ENCODE data around the gene MORN1. TPM values are rescaled to one million over a fixed set of nuclear protein-coding genes. Genes with fewer than 3 reads are reported as not detected.

MORN1 gene
- polyA plus RNA-seq, 1 of the 3 experiments (the other 2 are of a cell fraction), result 16.3 TPM

- H3K4me2 ChIP-seq, result no peak overlapping the region
- no peak overlapping the region for H2AFZ ChIP-seq (ENCODE audit: low read depth)
- ChIA-PET CTCF (interaction anchor here (1.0 to 2.8 kb wide), 5 partner anchors 11 to 82 kb away, joined by 3 to 11 read pairs (median 3); no protein-coding TSS in a partner anchor), POLR2A (interaction anchor here (1.0 to 1.1 kb wide), 2 partner anchors 11 to 30 kb away, joined by 3 read pairs; no protein-coding TSS in a partner anchor)
- H4K20me1 ChIP-seq (ENCODE audit: insufficient read depth), result peaks cover 89% of the 10 kb centered on the region
- 96% methylated on average over 8 of the region's 24 CpGs for whole genome bisulfite sequencing (ENCODE audit: low lambda C conversion rate)
- no peaks in the 10 kb centered on the region for H3K9me3 ChIP-seq
- peaks cover 84% of the 10 kb centered on the region for H3K79me2 ChIP-seq (ENCODE audit: insufficient read depth)
- peak; percentile 65 for TF ChIP-seq MXI1 (IDR thresholded peaks at IDR 0.05; ENCODE audit: low read depth, low read length)
- no peak for TF ChIP-seq TAF1 (IDR thresholded peaks at IDR 0.05; ENCODE audit: borderline replicate concordance, low read depth, low read length)
- peaks cover 0 to 10% of the 10 kb centered on the region in 2 experiments for H3K36me3 ChIP-seq (replicated peaks in 1 of 2; ENCODE audit: control insufficient read depth in 1 of 2, insufficient read depth in 2 of 2, low read length in 1 of 2)
- no peaks in the 10 kb centered on the region for H3K27me3 ChIP-seq (ENCODE audit: insufficient read depth)
- H3K4me1 ChIP-seq (ENCODE audit: control insufficient read depth in 1 of 2, insufficient read depth in 2 of 2, low read depth in 1 of 2, low read length in 1 of 2), result peaks cover 0 to 54% of the 10 kb centered on the region in 2 experiments; a peak in 1 of 4 replicates
- no peaks in the 10 kb centered on the region for H3F3A ChIP-seq (replicated peaks; ENCODE audit: insufficient read depth)
- H3K9me2 ChIP-seq, result no peaks in the 10 kb centered on the region
- H3K4me3 ChIP-seq (ENCODE audit: low read depth in 2 of 2, low read length in 1 of 2), result no peak overlapping the region
- peak overlapping the region in 1 of 2 experiments; percentile 83; a peak in 2 of 4 replicates for H3K27ac ChIP-seq (ENCODE audit: low read depth in 2 of 2, low read length in 1 of 2)
- peak; percentile 81 for DNase-seq
- no peak overlapping the region for H3K9ac ChIP-seq
Measured at GRCh38 chr1:2299131-2299627, 92.2 kb downstream of the MORN1 start.

GRCh38 chr1:2298685-2299084 lies 92.7 kb downstream of the MORN1 start:
- H3K4me1 ChIP-seq (ENCODE audit: control insufficient read depth in 1 of 2, insufficient read depth in 2 of 2, low read depth in 1 of 2, low read length in 1 of 2), result peaks cover 0 to 59% of the 10 kb centered on the region in 2 experiments; a peak in 1 of 4 replicates
- H3K79me2 ChIP-seq (ENCODE audit: insufficient read depth), result peaks cover 89% of the 10 kb centered on the region
- H2AFZ ChIP-seq (ENCODE audit: low read depth), result no peak overlapping the region
- no peak overlapping the region for H3K4me3 ChIP-seq (ENCODE audit: low read depth in 2 of 2, low read length in 1 of 2)
- no peak for TF ChIP-seq SMC3 (IDR thresholded peaks at IDR 0.05; ENCODE audit: low read depth, low read length)
- no peak for TF ChIP-seq MAX (IDR thresholded peaks at IDR 0.05; ENCODE audit: low read depth)
- no peak for TF ChIP-seq GABPA (IDR thresholded peaks at IDR 0.05; ENCODE audit: low read depth)
- no peak for TF ChIP-seq FOSL2 (IDR thresholded peaks at IDR 0.05; ENCODE audit: borderline replicate concordance, low read depth)
- TF ChIP-seq POLR2AphosphoS5 (IDR thresholded peaks at IDR 0.05; ENCODE audit: low read depth, low read length), result no peak
- no peak for TF ChIP-seq RXRA (IDR thresholded peaks at IDR 0.05; ENCODE audit: borderline replicate concordance, low read depth)
- no peaks in the 10 kb centered on the region for H3K9me3 ChIP-seq
- H4K20me1 ChIP-seq (ENCODE audit: insufficient read depth), result peaks cover 94% of the 10 kb centered on the region
- H3K27me3 ChIP-seq (ENCODE audit: insufficient read depth), result no peaks in the 10 kb centered on the region
- ChIA-PET POLR2A (interaction anchor here (0.6 to 1.0 kb wide), 2 partner anchors 29 to 38 kb away, joined by 3 read pairs; no protein-coding TSS in a partner anchor), CTCF (interaction anchor here (1.0 to 2.8 kb wide), 4 partner anchors 10 to 83 kb away, joined by 3 to 11 read pairs (median 6); no protein-coding TSS in a partner anchor)
- no peak for DNase-seq
- H3K9ac ChIP-seq, result no peak overlapping the region
- H3F3A ChIP-seq (replicated peaks; ENCODE audit: insufficient read depth), result no peaks in the 10 kb centered on the region
- H3K36me3 ChIP-seq (replicated peaks in 1 of 2; ENCODE audit: control insufficient read depth in 1 of 2, insufficient read depth in 2 of 2, low read length in 1 of 2), result peaks cover 0 to 6% of the 10 kb centered on the region in 2 experiments
- H3K27ac ChIP-seq (ENCODE audit: low read depth in 2 of 2, low read length in 1 of 2), result peak overlapping the region in 1 of 2 experiments; percentile 83; a peak in 2 of 4 replicates
- no peak overlapping the region for H3K4me2 ChIP-seq
- no peaks in the 10 kb centered on the region for H3K9me2 ChIP-seq
- 96% methylated on average over 9 of the region's 12 CpGs for WGBS (ENCODE audit: low lambda C conversion rate)

- H3K36me3 ChIP-seq (replicated peaks in 1 of 2; ENCODE audit: control insufficient read depth in 1 of 2, insufficient read depth in 2 of 2, low read length in 1 of 2), result no peaks in the 10 kb centered on the region
- no peak overlapping the region for H3K9ac ChIP-seq
- TF ChIP-seq POLR2AphosphoS5 (IDR thresholded peaks at IDR 0.05; ENCODE audit: low read depth, low read length), result no peak
- no peak for TF ChIP-seq IRF3 (IDR thresholded peaks at IDR 0.05; ENCODE audit: low read depth, low read length)
- no peak for TF ChIP-seq GATA2 (CRISPR knock-in tag; IDR thresholded peaks at IDR 0.05)
- no peak for TF ChIP-seq USF2 (IDR thresholded peaks at IDR 0.05; ENCODE audit: borderline replicate concordance, low read depth, low read length)
- no peak for TF ChIP-seq RXRA (IDR thresholded peaks at IDR 0.05; ENCODE audit: borderline replicate concordance, low read depth)
- TF ChIP-seq RAD21 (IDR thresholded peaks at IDR 0.05; ENCODE audit: low read length), result no peak
- TF ChIP-seq SIN3A (IDR thresholded peaks at IDR 0.05; ENCODE audit: borderline replicate concordance, low read depth, low read length), result no peak
- 92% methylated on average over 21 of the region's 35 CpGs for WGBS (ENCODE audit: low lambda C conversion rate)
- H3K9me2 ChIP-seq, result no peaks in the 10 kb centered on the region
- CTCF ChIA-PET, result interaction anchor here (2.4 kb wide), 1 partner anchor 18 kb away, joined by 11 read pairs; no protein-coding TSS in a partner anchor
- H3K79me2 ChIP-seq (ENCODE audit: insufficient read depth), result peaks cover 99% of the 10 kb centered on the region
- H3K4me3 ChIP-seq (ENCODE audit: low read depth in 2 of 2, low read length in 1 of 2), result no peak overlapping the region
- peaks cover 98% of the 10 kb centered on the region for H4K20me1 ChIP-seq (ENCODE audit: insufficient read depth)
- no peak overlapping the region for H2AFZ ChIP-seq (ENCODE audit: low read depth)
- H3K4me2 ChIP-seq, result no peak overlapping the region
- H3K27me3 ChIP-seq (ENCODE audit: insufficient read depth), result no peaks in the 10 kb centered on the region
- H3K27ac ChIP-seq (ENCODE audit: low read depth in 2 of 2, low read length in 1 of 2), result peak overlapping the region in 1 of 2 experiments; percentile 83; a peak in 1 of 4 replicates
- no peak for DNase-seq
- H3F3A ChIP-seq (replicated peaks; ENCODE audit: insufficient read depth), result no peaks in the 10 kb centered on the region
- no peaks in the 10 kb centered on the region for H3K9me3 ChIP-seq
- H3K4me1 ChIP-seq (ENCODE audit: control insufficient read depth in 1 of 2, insufficient read depth in 2 of 2, low read depth in 1 of 2, low read length in 1 of 2), result peaks cover 0 to 61% of the 10 kb centered on the region in 2 experiments; a peak in 1 of 4 replicates
- POLR2A ChIA-PET, result no interaction called here
Measured at GRCh38 chr1:2297246-2298011, 93.9 kb downstream of the MORN1 start.

Data from SK-N-SH (cell line).